IPS-11a (cell line): ENCODE data around the gene CCN6.

Experiments used
- H3K4me3 ChIP-seq: one replicate; pipeline ENCODE4 v1.5.1; 2013; ENCODE audit warnings: low read depth, low read length, control low read depth

The CCN6 gene

DNA sequence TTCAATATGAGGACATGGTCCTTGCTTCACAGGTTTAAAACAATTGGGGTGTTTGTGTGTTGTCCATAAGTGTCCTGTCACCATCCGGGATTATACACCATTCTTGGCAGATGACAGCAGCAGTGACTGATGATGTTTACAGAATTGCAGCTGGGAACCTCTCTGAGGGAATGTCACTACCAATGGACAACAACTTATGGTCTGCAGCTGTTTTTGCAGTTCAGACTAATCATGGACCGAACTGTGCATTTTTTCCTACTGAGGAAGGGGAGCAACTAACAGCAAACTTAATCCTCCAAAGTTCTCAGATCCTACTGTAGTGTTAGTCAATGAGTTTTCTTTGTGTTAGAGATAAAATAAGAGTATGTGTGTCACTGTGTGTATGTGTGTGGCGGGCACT is 59.5 kb downstream of the CCN6 start:
- no peak overlapping the region for H3K4me3 ChIP-seq

DNA sequence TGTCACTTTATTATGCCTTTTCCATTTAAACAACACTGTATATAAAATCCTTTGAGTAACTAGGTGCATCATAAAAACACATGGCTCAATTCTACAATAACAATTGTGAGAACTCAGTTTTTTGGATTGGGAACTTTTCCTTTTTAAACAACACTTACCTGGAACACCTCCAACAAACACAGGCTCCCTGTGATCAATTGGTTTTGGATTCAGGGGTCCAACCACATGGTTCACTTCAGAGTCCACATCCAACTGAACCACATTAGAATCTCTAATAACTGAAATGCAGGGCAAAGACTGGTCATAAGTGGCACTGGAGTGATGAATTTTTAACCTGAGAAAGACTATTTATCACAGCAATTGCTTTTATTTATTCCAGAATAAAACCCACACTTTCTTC is 60.0 kb downstream of the CCN6 start:
- H3K4me3 ChIP-seq = no peak overlapping the region

DNA sequence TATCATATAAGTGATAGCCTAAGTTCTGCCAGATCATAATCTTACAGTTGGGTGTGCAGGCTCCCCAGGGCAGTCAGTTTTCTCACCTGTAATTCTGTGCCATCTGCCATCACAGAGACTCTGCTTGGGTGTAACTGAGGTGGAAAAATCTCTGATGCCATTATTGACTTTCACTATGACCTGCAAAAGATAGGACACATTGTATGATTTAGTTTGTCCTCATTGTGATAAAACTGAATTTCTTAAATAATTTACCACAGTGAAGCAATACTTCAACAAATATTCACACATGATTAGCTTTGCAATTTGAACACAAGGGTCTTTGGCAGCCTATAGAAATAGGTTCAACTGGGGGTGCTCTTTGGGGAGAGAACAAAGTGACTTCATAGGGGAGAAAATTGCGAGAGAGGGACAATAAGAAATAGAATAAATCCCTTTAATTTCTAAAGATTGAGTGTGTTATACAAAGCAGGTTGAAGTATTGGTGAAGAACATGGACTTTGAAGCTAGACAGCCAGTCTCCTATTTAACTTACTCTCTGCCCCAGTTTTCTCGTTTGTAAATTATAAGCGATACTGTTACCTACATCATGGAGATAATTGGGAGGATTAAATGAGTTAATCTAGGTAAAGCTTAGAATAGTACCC is 60.8 kb downstream of the CCN6 start:
- H3K4me3 ChIP-seq = no peak overlapping the region

DNA sequence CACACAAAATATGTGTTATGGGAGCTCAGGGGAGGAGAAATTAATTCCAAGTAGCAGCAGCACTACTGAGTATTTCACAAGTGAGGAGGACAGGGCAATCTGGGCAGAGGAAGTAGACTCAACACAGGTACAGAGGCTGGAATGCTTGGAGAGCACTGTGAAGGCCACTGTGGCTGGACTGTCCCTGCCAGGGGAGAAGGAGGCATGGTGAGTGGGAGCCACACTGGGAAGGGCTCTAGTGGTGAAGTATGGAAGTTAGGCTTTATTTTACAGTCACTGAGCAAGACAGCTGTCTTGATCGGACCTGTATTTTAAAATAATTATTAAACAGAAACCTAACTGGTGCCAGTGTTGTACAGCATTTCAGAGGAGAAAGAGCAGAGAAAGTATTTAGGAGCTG is 62.3 kb downstream of the CCN6 start:
- no peak overlapping the region for H3K4me3 ChIP-seq

DNA sequence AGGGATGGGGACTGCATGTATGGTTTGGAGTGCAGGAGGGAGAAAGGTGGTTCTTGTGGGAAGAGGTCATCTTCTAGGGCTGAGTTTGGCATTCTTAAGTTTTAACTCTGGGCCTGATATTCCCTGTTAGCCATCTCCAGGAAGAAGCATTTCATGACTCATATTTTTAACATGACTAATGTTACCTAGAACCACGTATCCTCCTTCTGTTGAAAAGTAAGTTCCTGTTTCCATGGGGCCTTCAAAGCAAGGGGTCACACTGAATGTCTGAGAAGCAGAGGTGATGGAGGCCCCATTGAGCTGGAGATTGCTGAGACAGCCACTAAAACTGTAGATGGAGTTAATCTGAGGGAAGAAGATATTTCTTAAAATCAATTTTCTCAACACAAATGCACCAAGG is 63.6 kb downstream of the CCN6 start:
- H3K4me3 ChIP-seq = no peak overlapping the region

DNA sequence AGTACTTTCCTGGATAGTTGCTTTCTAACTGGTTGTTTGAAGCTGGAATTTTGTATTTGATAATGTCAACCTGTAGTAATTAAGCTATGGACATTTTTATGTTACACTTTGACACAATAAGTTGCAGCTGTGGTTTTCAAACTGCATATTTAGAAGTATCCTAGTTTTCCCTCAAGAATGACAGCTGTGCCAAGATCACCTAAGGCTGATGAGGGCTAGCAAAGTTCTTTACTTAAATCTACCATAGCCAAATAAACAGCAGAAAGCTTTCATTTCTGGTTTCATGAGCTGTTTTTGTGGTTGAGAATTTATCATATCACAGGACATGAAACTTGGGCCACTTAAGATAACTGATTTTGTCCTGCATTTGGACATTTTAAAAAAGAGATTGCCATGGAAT is 64.1 kb downstream of the CCN6 start:
- H3K4me3 ChIP-seq = no peak overlapping the region
